H7 (cell line): ENCODE measurements around the gene CORIN. TPM values are rescaled to one million over a fixed set of nuclear protein-coding genes. Genes with fewer than 3 reads are reported as not detected.

Source experiments
- DNase-seq: peaks from one replicate; pipeline ENCODE4 v3.0.0; 2012
- H3K27me3 ChIP-seq: 2 replicates; pipeline ENCODE4 v1.6.0; 2011; ENCODE audit warnings: mild to moderate bottlenecking, low read length; ENCODE audit not compliant: control insufficient read depth, insufficient read depth
- H3K36me3 ChIP-seq: replicated peaks from 2 replicates; pipeline ENCODE4 v1.5.1; 2011; ENCODE audit warnings: low read length; ENCODE audit not compliant: control insufficient read depth, insufficient read depth
- H3K4me3 ChIP-seq: 2 replicates; pipeline ENCODE4 v1.5.1; 2011; ENCODE audit warnings: low read depth, mild to moderate bottlenecking, control low read depth, low read length, moderate library complexity; ENCODE audit not compliant: insufficient read depth
- total RNA-seq: library from RNA; depleted of rRNA; stranded (reverse); fragments of >200 nt; shearing (Covaris generic); gene quantifications from 2 replicates; pipeline ENCODE4 v1.2.3, GENCODE V29; 2014

CORIN gene
- total RNA-seq, 1 experiment from 2014 or later = 0.07 TPM

DNA sequence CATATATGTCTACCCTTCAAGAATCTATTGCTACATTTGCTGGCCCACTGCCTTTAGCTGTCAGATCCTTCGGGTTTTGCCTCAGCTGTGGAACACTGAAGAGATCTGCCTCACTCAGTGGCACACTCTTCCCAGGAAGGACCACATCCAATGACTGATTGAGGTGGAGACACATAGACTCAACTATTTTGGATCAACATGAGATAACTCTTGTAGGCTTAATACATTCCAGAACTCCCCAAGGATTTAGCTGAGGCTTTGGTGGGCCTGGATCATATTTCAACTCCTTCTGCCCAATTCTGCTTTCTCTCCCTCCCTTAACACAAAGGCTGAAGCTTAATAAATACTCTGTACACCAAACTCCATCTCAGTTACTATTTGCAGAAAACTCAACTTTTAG, 100.5 kb downstream of the CORIN start:
- Histone ChIP-seq H3K27me3 (no peaks in the 10 kb centered on the region), H3K4me3 (no peak overlapping the region), H3K36me3 (no peaks in the 10 kb centered on the region)
- DNase-seq = no peak

DNA sequence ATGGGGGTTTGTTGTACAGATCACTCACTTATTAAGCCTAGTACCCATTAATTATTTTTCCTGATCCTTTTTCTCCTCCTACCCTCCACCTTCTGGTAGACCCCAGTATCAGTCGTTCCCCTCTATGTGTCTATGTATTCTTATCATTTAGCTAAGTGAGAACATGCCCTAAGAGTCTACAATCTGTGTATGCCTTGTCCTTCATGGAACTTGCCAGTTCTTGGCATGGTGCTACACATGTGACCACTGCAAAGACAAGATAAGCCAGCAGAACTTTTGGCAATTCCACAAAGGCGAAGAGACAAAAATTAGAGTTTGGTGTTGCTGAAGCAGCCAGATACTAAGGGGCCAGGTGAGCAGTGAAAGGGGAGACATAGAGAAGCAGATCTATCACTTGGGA, 101.3 kb downstream of the CORIN start:
- DNase-seq = no peak
- no peaks in the 10 kb centered on the region for H3K27me3 ChIP-seq
- H3K36me3 ChIP-seq = no peaks in the 10 kb centered on the region
- H3K4me3 ChIP-seq = no peak overlapping the region

DNA sequence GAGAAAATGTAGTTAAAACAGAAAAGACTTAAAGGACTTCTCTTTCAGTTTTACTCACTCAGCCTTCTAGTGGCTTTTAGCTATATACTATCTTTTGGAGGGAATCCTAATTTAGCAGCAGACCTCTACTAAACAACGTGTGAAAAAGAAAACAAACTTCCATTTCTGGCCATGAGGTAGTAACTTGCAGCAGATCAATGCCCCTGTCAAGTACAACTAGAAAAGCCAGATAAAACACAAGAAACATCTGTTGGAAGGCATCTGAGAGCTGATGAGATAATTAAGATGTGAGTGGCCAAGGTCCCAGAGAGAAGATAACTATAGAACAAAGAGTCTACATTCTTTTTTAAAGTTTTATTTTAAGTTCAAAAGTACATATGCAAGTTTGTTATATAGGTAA, 101.7 kb downstream of the CORIN start:
- DNase-seq = no peak
- H3K36me3 ChIP-seq = no peaks in the 10 kb centered on the region
- no peak overlapping the region for H3K4me3 ChIP-seq
- H3K27me3 ChIP-seq = no peaks in the 10 kb centered on the region

DNA sequence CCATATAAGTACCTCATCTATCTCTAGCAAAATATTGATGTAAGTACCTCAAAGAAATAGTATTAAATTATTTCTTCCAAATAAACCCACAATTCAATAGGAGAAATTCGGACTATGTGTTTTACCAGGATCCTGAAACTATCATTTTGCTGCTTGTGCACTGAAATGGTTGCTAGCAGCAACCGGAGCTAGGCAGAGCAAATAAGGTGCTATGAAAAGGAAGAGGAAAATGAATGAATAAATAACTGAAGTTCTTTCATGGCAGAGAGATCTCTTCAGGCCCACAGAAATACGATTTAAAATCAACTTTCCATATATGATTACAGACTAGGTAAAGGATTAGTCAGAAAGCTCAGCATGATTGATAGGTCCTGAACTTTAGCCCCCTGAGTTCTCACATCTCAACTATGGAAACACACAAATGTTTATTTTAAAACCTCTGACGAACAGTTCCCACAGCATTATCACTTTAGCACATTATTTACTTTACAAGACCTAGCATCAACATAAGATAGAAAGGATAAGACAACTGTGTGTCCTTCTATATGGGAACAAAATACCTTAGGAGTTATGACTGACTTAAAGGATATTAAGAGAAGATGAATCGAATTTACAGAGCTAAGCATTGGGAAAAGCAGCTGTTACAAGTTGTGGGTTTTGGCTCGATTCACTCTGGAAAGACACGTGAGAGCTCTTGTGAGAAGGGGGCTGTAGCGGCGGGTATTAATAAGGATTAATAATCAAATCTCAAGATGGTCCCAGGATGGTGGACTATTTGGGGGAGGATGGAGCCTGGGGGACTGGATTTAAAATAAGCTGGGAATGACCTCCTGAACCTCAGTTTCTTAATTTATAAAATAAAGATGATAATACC, 104.3 kb downstream of the CORIN start:
- H3K27me3 ChIP-seq = no peaks in the 10 kb centered on the region

DNA sequence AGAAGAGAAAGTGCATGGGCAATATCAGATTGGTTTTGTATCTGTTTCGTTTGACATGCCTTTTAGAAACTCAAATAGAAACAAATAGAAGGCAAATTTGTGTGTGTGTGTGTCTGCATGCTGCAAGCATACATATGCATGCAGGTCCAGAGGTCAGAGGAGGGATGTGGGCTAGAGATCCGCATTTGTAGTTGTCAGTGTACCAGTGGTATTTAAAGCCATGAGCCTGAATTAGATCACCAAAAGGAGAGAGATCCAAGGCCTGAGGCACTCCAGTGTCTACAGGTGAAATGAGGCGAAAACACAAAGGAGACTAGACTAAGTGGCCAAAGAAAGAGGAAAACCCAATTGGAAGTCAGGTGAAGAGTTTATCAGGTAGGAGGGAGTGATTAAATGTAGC, 106.7 kb downstream of the CORIN start:
- Histone ChIP-seq H3K27me3 (no peaks in the 10 kb centered on the region), H3K4me3 (no peak overlapping the region), H3K36me3 (no peaks in the 10 kb centered on the region)
- no peak for DNase-seq

More for the DNA sequence above, 104.3 kb downstream of the CORIN start:
- Histone ChIP-seq H3K36me3 (no peaks in the 10 kb centered on the region), H3K4me3 (no peak overlapping the region)
- no peak for DNase-seq

DNA sequence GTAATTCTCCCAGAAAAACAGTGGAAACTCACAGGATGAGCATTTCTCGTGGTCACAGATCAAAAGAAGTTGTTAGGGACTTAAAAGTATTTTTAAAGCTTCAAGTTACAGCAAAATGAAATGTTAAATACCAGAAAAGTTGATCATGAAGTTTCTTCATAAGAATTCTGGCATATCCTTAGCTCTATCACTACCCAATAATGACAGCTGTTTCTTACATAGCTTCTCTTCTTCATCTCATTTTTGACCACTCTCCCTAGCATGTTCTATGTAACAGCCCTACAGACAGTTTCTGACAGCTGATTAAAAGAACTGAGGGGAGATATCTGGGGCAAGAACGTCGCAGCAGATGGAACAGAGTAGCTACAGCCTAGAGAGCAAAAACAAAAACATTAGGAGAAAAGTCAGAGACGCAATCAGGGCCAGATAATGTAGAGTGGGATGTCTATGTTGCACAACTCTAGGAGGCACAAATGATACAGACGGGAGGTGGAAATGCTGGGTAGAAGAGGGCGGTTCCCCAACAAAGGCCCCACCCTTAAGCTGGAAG, 108.7 kb downstream of the CORIN start:
- Histone ChIP-seq H3K27me3 (no peaks in the 10 kb centered on the region), H3K36me3 (no peaks in the 10 kb centered on the region), H3K4me3 (no peak overlapping the region)
- no peak for DNase-seq

DNA sequence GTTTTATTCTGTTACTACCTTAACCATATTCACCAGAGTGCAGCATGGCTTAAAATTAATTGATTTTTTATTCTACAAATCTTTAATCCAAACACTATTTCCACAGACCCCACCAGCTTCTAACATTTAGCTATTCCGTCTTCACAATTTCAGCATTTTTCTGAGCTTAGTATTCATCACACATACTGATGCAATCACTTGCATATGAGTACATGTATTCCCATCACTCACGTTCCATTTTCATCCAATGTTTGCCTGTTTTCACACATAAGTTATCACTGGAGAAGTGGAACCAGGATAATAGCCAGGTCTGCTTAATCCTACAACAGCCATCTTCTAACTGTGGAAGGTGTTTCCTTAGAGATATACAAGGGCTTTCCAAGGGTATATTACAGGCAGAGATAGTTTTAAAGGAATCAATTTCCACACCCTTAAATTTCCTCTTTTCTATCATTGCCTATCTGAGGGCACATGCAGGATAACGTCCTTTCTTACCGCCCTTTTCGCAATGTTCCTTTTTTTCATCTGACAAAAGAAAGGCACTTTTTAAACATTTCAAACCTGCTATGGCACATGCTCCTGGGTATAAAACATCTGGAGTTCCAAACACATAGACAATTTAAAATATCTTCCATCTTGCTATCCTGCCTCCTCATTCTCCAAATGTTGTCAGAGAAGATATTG, 115.8 kb downstream of the CORIN start:
- DNase-seq = no peak
- no peaks in the 10 kb centered on the region for H3K36me3 ChIP-seq
- no peak overlapping the region for H3K4me3 ChIP-seq

DNA sequence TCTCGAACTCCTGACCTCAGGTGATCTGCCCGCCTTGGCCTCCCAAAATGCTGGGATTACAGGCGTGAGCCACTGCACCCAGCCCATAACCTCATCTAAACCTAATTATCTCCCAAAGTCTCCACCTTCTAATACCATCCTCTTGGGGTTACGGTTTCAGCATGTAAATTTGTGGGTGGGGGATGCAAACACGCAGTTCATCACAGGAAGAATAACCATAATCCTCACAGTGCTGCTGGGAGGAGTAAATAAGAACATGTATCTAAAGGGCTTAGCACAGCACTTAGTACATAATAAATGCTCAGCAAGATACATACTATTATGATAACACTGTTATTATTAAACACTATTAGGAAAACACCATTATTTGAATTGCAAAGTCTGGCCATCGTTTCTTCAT, 116.4 kb downstream of the CORIN start:
- no peak overlapping the region for H3K4me3 ChIP-seq
- H3K27me3 ChIP-seq = no peaks in the 10 kb centered on the region
- H3K36me3 ChIP-seq = no peaks in the 10 kb centered on the region
- no peak for DNase-seq

More for the DNA sequence above, 115.8 kb downstream of the CORIN start:
- H3K27me3 ChIP-seq = no peaks in the 10 kb centered on the region

DNA sequence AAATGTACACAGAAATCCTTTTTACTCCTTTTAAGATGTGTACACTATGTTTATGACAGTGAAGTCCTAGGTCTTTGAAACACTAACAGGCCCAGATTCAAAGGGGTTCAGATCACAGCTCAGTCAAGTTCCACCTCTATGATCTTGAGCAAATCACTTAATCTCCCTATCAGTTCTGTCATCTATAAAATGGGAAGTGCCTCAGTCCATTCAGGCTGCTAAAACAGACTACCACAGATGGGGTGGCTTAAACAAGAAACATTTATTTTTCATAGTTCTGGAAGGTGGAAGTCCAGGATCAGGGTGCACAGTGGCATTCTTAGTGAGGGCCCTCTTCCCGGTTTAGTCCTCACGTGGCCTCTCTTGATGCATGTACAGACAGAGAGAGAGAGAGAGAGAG, 117.1 kb downstream of the CORIN start:
- no peak overlapping the region for H3K4me3 ChIP-seq
- no peak for DNase-seq
- no peaks in the 10 kb centered on the region for H3K36me3 ChIP-seq
- no peaks in the 10 kb centered on the region for H3K27me3 ChIP-seq

DNA sequence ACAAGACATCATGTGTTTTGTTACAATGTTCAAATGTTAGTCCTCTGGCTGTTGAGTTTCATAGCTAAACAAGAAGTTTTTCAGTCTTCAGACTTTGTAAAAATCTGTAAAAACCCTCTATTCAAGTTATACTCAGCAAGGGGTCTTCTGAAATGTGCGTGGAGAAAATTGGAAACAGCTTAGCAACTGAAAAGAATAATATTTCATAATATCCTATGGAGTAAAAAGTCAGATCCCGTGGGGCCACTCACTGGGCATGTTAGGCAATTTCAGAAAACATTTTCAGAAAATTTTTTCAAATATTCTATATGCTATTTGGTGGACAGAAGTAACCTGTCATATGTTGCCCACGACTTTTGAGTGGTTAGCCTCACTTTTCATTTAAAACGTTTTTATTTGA, 118.3 kb downstream of the CORIN start:
- H3K36me3 ChIP-seq = no peaks in the 10 kb centered on the region
- no peaks in the 10 kb centered on the region for H3K27me3 ChIP-seq
- no peak for DNase-seq
- H3K4me3 ChIP-seq = no peak overlapping the region

DNA sequence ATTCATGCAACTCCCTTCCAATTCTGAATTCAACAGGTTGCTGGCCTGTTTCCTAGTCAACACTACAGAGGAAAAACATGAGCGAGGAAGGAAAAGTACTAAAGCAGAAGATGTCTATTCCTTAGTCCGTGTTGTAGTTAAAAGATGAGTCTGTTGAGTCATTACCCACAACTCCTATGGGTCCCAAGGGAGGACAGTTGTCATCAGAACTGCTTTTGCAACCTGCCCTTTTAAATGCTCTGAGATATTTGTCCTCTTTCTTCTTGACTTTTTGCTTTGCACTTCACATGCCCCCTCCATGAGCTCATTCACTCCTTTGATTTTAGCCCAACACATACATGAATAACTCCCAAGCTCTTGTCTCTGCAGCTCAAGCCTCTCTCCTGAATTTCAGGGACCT, 119.2 kb downstream of the CORIN start:
- DNase-seq = no peak
- Histone ChIP-seq H3K36me3 (no peaks in the 10 kb centered on the region), H3K27me3 (no peaks in the 10 kb centered on the region), H3K4me3 (no peak overlapping the region)

DNA sequence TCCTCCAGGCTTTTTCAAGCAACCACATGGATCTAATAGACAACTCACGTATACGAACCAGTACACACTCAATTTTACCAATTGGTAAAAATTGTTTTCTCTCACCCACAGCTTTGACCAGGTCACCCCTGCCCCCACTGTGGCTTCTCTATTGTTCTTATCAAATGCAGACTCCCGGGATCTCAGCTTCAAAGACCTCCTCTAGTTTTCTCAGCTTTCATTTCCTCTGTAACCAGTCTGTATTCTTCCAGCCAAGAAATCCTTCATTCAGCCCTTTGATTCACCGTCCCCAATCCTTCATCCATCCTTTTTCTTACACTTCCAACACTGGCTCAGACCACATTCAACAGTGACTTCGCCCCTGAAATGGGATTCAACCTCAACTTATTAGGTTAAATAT, 120.7 kb downstream of the CORIN start:
- Histone ChIP-seq H3K4me3 (no peak overlapping the region), H3K27me3 (no peaks in the 10 kb centered on the region), H3K36me3 (no peaks in the 10 kb centered on the region)
- peak; percentile 32 for DNase-seq

DNA sequence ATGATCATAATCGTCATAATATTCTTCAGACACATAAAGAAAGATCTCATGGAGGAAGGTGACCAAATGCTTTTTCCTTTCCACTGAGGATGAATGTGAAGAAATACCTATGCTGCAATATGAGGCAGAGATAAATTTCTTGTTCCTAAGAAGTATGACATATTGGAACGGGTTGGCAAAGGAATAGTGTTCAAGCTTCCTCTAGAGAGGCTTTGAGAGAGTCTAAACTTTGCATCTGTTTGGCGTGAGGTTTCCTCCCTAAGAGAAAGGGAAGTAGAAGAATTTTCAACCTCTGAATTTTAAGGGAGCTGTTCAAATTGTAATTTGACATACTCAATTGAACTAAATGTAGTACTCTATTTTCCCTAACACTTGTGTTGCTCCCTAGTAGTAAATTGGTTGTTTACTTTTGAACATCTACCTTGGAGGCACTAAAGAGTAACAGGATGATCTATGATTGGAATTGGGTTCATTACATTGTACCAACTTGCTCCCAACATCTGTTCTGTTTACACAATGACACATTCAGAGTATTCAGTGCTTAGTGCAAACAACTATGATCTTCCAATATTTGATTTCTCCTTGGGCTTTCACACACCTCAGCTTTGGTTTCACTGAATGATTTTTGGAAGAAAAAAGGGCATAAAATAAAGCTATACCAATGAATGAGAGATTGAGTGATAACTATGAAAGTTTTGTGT, 122.0 kb downstream of the CORIN start:
- Histone ChIP-seq H3K4me3 (no peak overlapping the region), H3K36me3 (no peaks in the 10 kb centered on the region), H3K27me3 (no peaks in the 10 kb centered on the region)
- no peak for DNase-seq

DNA sequence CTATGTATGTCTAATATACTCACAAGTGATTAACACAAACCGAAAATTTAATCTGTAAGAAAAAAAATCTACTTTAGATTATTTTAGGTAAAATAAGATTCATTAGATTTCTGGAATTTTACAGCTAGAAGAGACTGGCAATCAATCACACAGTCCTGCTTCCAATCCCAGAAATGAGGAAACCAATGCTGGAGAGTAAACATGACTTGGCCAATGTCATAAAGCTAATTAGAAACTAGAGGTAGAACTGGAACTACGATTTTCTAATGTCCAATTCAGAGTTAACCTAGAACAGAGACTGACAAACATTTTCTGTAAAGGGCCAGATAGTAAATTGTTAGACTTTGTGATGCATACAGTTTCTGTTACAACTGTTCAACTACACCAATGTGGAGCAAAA, 123.6 kb downstream of the CORIN start:
- Histone ChIP-seq H3K4me3 (no peak overlapping the region), H3K36me3 (no peaks in the 10 kb centered on the region), H3K27me3 (no peaks in the 10 kb centered on the region)
- DNase-seq = no peak
